Endothelial cell of umbilical vein (primary cell): Measurements from ENCODE around the gene EML6. TPM values are rescaled to one million over a fixed set of nuclear protein-coding genes. Genes with fewer than 3 reads are reported as not detected.

Experiments used
- BruUV-seq: library from RNA; stranded (reverse); fragments of 400-500 nt; replicated peaks from 2 replicates; lab custom pipeline; 2021; lab: Mats Ljungman, UMichigan
- CTCF ChIA-PET: fragments of 300-600, 350-600 bp; sonication (Branson Sonifier 250); formaldehyde crosslinking; loops from one replicate; lab custom pipeline; 2021; ENCODE audit warnings: antibody characterized with exemption, inconsistent platforms; lab: Charles Lee
- POLR2A ChIA-PET: fragments of 300-600, 350-600 bp; sonication (Branson Sonifier 250); formaldehyde crosslinking; loops from one replicate; lab custom pipeline; 2021; ENCODE audit warnings: antibody characterized with exemption, inconsistent platforms; lab: Charles Lee
- DNase-seq: peaks from one replicate; pipeline ENCODE4 v3.0.0-alpha.2; 2011; ENCODE audit warnings: low read depth, low spot score
- FAIRE-seq: peaks from 2 replicates; lab custom pipeline; 2011; peaks lifted over from hg19 to GRCh38; lab: Jason Lieb, UNC
- H2AFZ ChIP-seq: 2 replicates; pipeline ENCODE4 v1.6.0; 2012; ENCODE audit warnings: low read depth, low read length, control low read depth, inconsistent platforms
- H3K27ac ChIP-seq: 2 replicates; pipeline ENCODE4 v1.5.1; 2011; ENCODE audit warnings: low read depth, mild to moderate bottlenecking, control low read depth, low read length, moderate library complexity; ENCODE audit not compliant: insufficient read depth
- H3K27me3 ChIP-seq, 2 experiments: 2 replicates each; pipeline versions ENCODE4 v1.6.0 to v1.6.1; 2011; ENCODE audit warnings: low read length in 2 of 2, mixed read lengths in 1 of 2; ENCODE audit not compliant: control insufficient read depth in 2 of 2, insufficient read depth in 2 of 2
- H3K36me3 ChIP-seq, 2 experiments: 2 replicates in 1 of 2; 3 replicates in 1 of 2; pipeline ENCODE4 v1.5.1; 2011; ENCODE audit warnings: low read length in 2 of 2, mild to moderate bottlenecking in 1 of 2, moderate library complexity in 1 of 2; ENCODE audit not compliant: control insufficient read depth in 2 of 2, insufficient read depth in 2 of 2; ENCODE audit errors: extremely low read depth in 1 of 2
- H3K4me1 ChIP-seq: 3 replicates; pipeline ENCODE4 v1.5.1; 2011; ENCODE audit warnings: mild to moderate bottlenecking, low read length; ENCODE audit not compliant: control insufficient read depth, insufficient read depth; ENCODE audit errors: extremely low read depth
- H3K4me2 ChIP-seq: 2 replicates; pipeline ENCODE4 v1.6.1; 2011; ENCODE audit warnings: low read length, control low read depth, mixed read lengths; ENCODE audit not compliant: insufficient read depth
- H3K4me3 ChIP-seq, 3 experiments: fragments of 200-600 bp in 1 of 3; sonication (generic), shearing (Covaris generic) in 1 of 3; replicated peaks in 1 of 3; 2 replicates each; pipeline ENCODE4 v1.5.1; 2011 to 2016; ENCODE audit warnings: control low read depth in 3 of 3, low read length in 3 of 3, mild to moderate bottlenecking in 2 of 3, inconsistent platforms in 1 of 3, low read depth in 1 of 3, moderate library complexity in 1 of 3; ENCODE audit not compliant: insufficient read depth in 1 of 3
- H3K79me2 ChIP-seq: 2 replicates; pipeline ENCODE4 v1.6.0; 2012; ENCODE audit warnings: low read length, inconsistent platforms; ENCODE audit not compliant: control insufficient read depth, insufficient read depth
- H3K9ac ChIP-seq: replicated peaks from 2 replicates; pipeline ENCODE3; 2011; ENCODE audit warnings: low read length, control low read depth; ENCODE audit not compliant: insufficient read depth; ENCODE audit errors: extremely low read depth
- H3K9me1 ChIP-seq: replicated peaks from 3 replicates; pipeline ENCODE4 v1.6.0; 2011; ENCODE audit warnings: mild to moderate bottlenecking, low read length; ENCODE audit not compliant: control insufficient read depth, insufficient read depth; ENCODE audit errors: extremely low read depth
- H3K9me3 ChIP-seq: replicated peaks from 2 replicates; pipeline ENCODE4 v1.5.1; 2012; ENCODE audit warnings: low read length, inconsistent platforms; ENCODE audit not compliant: control insufficient read depth, insufficient read depth
- H4K20me1 ChIP-seq: replicated peaks from 2 replicates; pipeline ENCODE3; 2011; ENCODE audit warnings: mild to moderate bottlenecking, low read length; ENCODE audit not compliant: control insufficient read depth, insufficient read depth; ENCODE audit errors: extremely low read depth
- CTCF ChIP-seq, 2 donors: IDR thresholded peaks; 1 replicate in 1 of 2; 2 replicates in 1 of 2; pipeline ENCODE4 v1.5.1; 2011; ENCODE audit warnings: low read length in 2 of 2, mild to moderate bottlenecking in 2 of 2, moderate library complexity in 2 of 2, control low read depth in 1 of 2, inconsistent platforms in 1 of 2, low read depth in 1 of 2; ENCODE audit not compliant: insufficient read depth in 1 of 2; ENCODE audit errors: extremely low read depth in 1 of 2
- EZH2 ChIP-seq: IDR thresholded peaks from 2 replicates; pipeline ENCODE4 v1.6.1; 2012; ENCODE audit warnings: borderline replicate concordance, low read depth, mild to moderate bottlenecking, moderate library complexity, low read length, inconsistent platforms; ENCODE audit not compliant: severe bottlenecking
- FOS ChIP-seq: IDR thresholded peaks from 2 replicates; pipeline ENCODE4 v1.6.1; 2011; ENCODE audit warnings: mild to moderate bottlenecking, low read length, moderate library complexity, borderline replicate concordance; ENCODE audit not compliant: insufficient read depth
- GATA2 ChIP-seq: IDR thresholded peaks from 2 replicates; pipeline ENCODE4 v1.7.0; 2011; ENCODE audit warnings: low read depth, mild to moderate bottlenecking, moderate library complexity, mixed read lengths, low read length; ENCODE audit not compliant: insufficient read length, insufficient read depth
- JUN ChIP-seq: IDR thresholded peaks from 2 replicates; pipeline ENCODE4 v1.6.1; 2011; ENCODE audit warnings: borderline replicate concordance, low read depth; ENCODE audit not compliant: insufficient read length, insufficient read depth
- MAX ChIP-seq: IDR thresholded peaks from 2 replicates; pipeline ENCODE4 v1.6.1; 2011; ENCODE audit not compliant: insufficient read depth, insufficient read length
- MYC ChIP-seq: IDR thresholded peaks from one replicate; pipeline ENCODE4 v1.6.1; 2011; ENCODE audit warnings: mild to moderate bottlenecking, low read depth, low read length
- POLR2A ChIP-seq: IDR thresholded peaks from 2 replicates; pipeline ENCODE4 v1.6.1; 2012; ENCODE audit warnings: low read depth, mild to moderate bottlenecking, control low read depth, low read length
- POLR2AphosphoS5 ChIP-seq: IDR thresholded peaks from 2 replicates; pipeline ENCODE4 v1.6.1; 2012; ENCODE audit warnings: low read depth, mild to moderate bottlenecking, control low read depth, low read length, moderate library complexity; ENCODE audit not compliant: insufficient read depth
- dilution Hi-C: fragments of 300-500 bp; cut with MboI; formaldehyde crosslinking; loops from one replicate; pipeline ENCODE4 v1.15.0; 2019; ENCODE audit warnings: low sequenced_read_pairs; ENCODE audit not compliant: extremely low pct_ligation_motif_present
- intact Hi-C: fragments of 100-400 bp; cut with micrococcal nuclease; formaldehyde crosslinking; loops from one replicate; pipeline ENCODE4 v1.10.0; 2022
- polyA plus RNA-seq, 4 experiments: library from polyadenylated mRNA; depleted of rRNA in 3 of 4; stranded (reverse) in 3 of 4; unstranded in 1 of 4; fragments of >200 nt; gene quantifications; 2 replicates each; pipeline versions ENCODE4 v1.2.1 to v1.2.3, GENCODE V29; 2011 to 2012; ENCODE audit warnings: missing spikeins in 1 of 4
- total RNA-seq: library from RNA; stranded (reverse); gene quantifications from 2 replicates; pipeline ENCODE4 v1.2.3, GENCODE V29; 2021

EML6 gene
- total and polyA plus RNA-seq, 2 donors (not counting 3 experiments of a cell fraction or from before 2014, with no cell fraction given) = 0.79 to 2.1 TPM

DNA sequence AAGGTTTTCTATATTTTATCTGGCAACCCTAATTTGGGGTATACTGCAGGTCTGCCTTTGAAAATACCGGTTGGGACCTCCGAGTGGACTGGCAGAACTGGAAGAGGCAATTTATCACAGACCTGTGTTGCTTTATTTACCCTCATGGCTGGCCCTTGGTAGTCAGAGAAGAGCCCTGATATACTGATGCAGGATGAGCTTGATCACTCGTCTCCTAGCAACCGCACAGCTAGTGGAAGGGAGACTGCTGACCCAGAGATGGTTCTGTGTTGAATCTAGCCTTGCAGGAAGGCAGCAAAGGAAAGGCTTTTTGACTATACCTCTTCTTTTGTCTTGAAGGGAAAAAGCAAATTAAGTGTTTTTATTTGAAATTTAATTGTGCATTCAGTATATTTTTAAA lies 154.7 kb downstream of the EML6 start:
- dilution Hi-C loops = no loop called here
- ChIA-PET POLR2A (no interaction called here), CTCF (interaction anchor here (1.3 to 1.8 kb wide), 2 partner anchors 40 to 771 kb away, joined by 4 to 5 read pairs; no protein-coding TSS in a partner anchor)
- Histone ChIP-seq H3K9ac (no peak overlapping the region), H3K4me1 (no peaks in the 10 kb centered on the region), H3K27me3 (peaks cover 0 to 6% of the 10 kb centered on the region in 2 experiments), H4K20me1 (no peaks in the 10 kb centered on the region), H3K9me3 (no peaks in the 10 kb centered on the region), H3K9me1 (peaks cover 2% of the 10 kb centered on the region), H2AFZ (no peak overlapping the region), H3K27ac (no peak overlapping the region), H3K79me2 (no peaks in the 10 kb centered on the region), H3K4me3 (no peak overlapping the region), H3K36me3 (no peaks in the 10 kb centered on the region), H3K4me2 (no peak overlapping the region)
- FAIRE-seq (no peak), DNase-seq (no peak)
- TF ChIP-seq EZH2 (no peak), FOS (no peak), CTCF (IDR thresholded peaks at IDR 0.05; ENCODE audit: extremely low read depth in 1 of 2, insufficient read depth in 1 of 2, low read depth in 1 of 2, low read length in 2 of 2) (no peak), POLR2A (no peak), GATA2 (no peak), POLR2AphosphoS5 (no peak), JUN (no peak), MYC (no peak), MAX (no peak)
- BruUV-seq = no TSS peak
- intact Hi-C loops = no loop called here
